OCI-LY3 (cell line): Measurements from ENCODE around the gene DQX1.

ENCODE experiments used
- CTCF ChIP-seq: fragments of 200-600, 300-600 bp; sonication (generic); IDR thresholded peaks from 2 replicates; pipeline ENCODE4 v1.5.1; 2014; ENCODE audit warnings: antibody characterized with exemption, low read length, low read depth
- EZH2phosphoT487 ChIP-seq: fragments of 200-600 bp; shearing (Covaris generic); IDR thresholded peaks from 2 replicates; pipeline ENCODE4 v1.6.1; 2018; ENCODE audit warnings: antibody characterized with exemption, mixed run types, low read depth

- no peak for TF ChIP-seq CTCF
- TF ChIP-seq EZH2phosphoT487, result no peak
These were observed 9.4 kb downstream of the DQX1 start for GRCh38 chr2:74516650-74517049.
